Measurements from ENCODE around the gene TRPC6.
"Not testable (repeated sequence)": the region's sequence is repeated elsewhere in the genome, so short reads cannot be mapped to it uniquely, and the experiment has no call there.

TRPC6 gene

GRCh38 chr11:101516546-101516945, 67.3 kb downstream of the TRPC6 start:
- no peak for DNase-seq

- DNase-seq: no peak
Measured at GRCh38 chr11:101511065-101511464, 72.7 kb downstream of the TRPC6 start.

- DNase-seq: no peak
Measured at GRCh38 chr11:101510591-101510990, 73.2 kb downstream of the TRPC6 start.

- no peak for DNase-seq
Measured at GRCh38 chr11:101509922-101510321, 73.9 kb downstream of the TRPC6 start.

GRCh38 chr11:101508370-101508769, 75.4 kb downstream of the TRPC6 start:
- no peak for DNase-seq

- DNase-seq: no peak
Measured at GRCh38 chr11:101498891-101499290, 84.9 kb downstream of the TRPC6 start.

- DNase-seq: no peak
Measured at GRCh38 chr11:101497291-101497690, 86.5 kb downstream of the TRPC6 start.

GRCh38 chr11:101487775-101488174, 96.0 kb downstream of the TRPC6 start:
- no peak for DNase-seq

- DNase-seq: no peak
Measured at GRCh38 chr11:101482556-101483124, 101.2 kb downstream of the TRPC6 start.

GRCh38 chr11:101478587-101479369, 105.0 kb downstream of the TRPC6 start:
- DNase-seq: peak; percentile 8

GRCh38 chr11:101477926-101478325, 105.9 kb downstream of the TRPC6 start:
- no peak for DNase-seq

- no peak for DNase-seq
Measured at GRCh38 chr11:101476191-101476590, 107.6 kb downstream of the TRPC6 start.

- DNase-seq: no peak
Measured at GRCh38 chr11:101475699-101476098, 108.1 kb downstream of the TRPC6 start.

- no peak for DNase-seq
Measured at GRCh38 chr11:101474666-101475065, 109.1 kb downstream of the TRPC6 start.

- no peak for DNase-seq
Measured at GRCh38 chr11:101470881-101471520, 112.8 kb downstream of the TRPC6 start.

- DNase-seq: no peak
Measured at GRCh38 chr11:101470419-101470818, 113.4 kb downstream of the TRPC6 start.

GRCh38 chr11:101466352-101466751, 117.5 kb downstream of the TRPC6 start:
- DNase-seq: no peak

GRCh38 chr11:101464388-101464787, 119.4 kb downstream of the TRPC6 start:
- not testable (repeated sequence) for DNase-seq

- no peak for DNase-seq
Measured at GRCh38 chr11:101459020-101459419, 124.8 kb downstream of the TRPC6 start.

- DNase-seq: no peak
Measured at GRCh38 chr11:101458161-101458560, 125.6 kb downstream of the TRPC6 start.

- DNase-seq: no peak
Measured at GRCh38 chr11:101456812-101457211, 127.0 kb downstream of the TRPC6 start.

- DNase-seq: no peak
Measured at GRCh38 chr11:101453682-101454081, 130.1 kb downstream of the TRPC6 start.

- DNase-seq: no peak
Measured at GRCh38 chr11:101448881-101449442, 134.8 kb downstream of the TRPC6 start.

GRCh38 chr11:101446726-101447125, 137.1 kb downstream of the TRPC6 start:
- no peak for DNase-seq

Data from DMS79 treated with DMSO at 0.1 percent for 48 hours (cell line).